ENCODE data around the gene VIM.

GRCh38 chr10:17181110-17181509 is 46.9 kb upstream of the VIM start:
- no peak for TF ChIP-seq CTCF (optimal IDR thresholded peaks at IDR 0.05 in 1 of 3, IDR thresholded peaks at IDR 0.05 in 1 of 3, conservative IDR thresholded peaks at IDR 0.05 in 1 of 3; ENCODE audit: extremely low read depth in 1 of 3, insufficient read depth in 2 of 3, low read length in 3 of 3)
- TF ChIP-seq EZH2 (IDR thresholded peaks at IDR 0.05; ENCODE audit: low read length), result no peak

Data from keratinocyte (primary cell).